HepG2 (cell line): ENCODE data around the gene AGO4.

Source experiments
- EP300 ChIP-seq, 3 experiments: sonication (generic) in 1 of 3; formaldehyde crosslinking in 1 of 3; IDR thresholded peaks; 2 replicates each; pipeline versions ENCODE4 v1.5.1 to v1.6.1; 2011 to 2020; ENCODE audit warnings: low read depth in 2 of 3, low read length in 2 of 3, borderline replicate concordance in 1 of 3, improper control_type of control experiment in 1 of 3, mild to moderate bottlenecking in 1 of 3, missing genetic modification reagents in 1 of 3, moderate library complexity in 1 of 3
- REXO4 ChIP-seq: sonication (generic); formaldehyde crosslinking; IDR thresholded peaks from 2 replicates; pipeline ENCODE4 v1.8.0; 2022; ENCODE audit warnings: missing genetic modification reagents, mild to moderate bottlenecking, borderline replicate concordance
- ZNF709 ChIP-seq: sonication (generic); formaldehyde crosslinking; IDR thresholded peaks from 2 replicates; pipeline ENCODE4 v1.5.0; 2020; ENCODE audit warnings: mild to moderate bottlenecking, missing genetic modification reagents

DNA sequence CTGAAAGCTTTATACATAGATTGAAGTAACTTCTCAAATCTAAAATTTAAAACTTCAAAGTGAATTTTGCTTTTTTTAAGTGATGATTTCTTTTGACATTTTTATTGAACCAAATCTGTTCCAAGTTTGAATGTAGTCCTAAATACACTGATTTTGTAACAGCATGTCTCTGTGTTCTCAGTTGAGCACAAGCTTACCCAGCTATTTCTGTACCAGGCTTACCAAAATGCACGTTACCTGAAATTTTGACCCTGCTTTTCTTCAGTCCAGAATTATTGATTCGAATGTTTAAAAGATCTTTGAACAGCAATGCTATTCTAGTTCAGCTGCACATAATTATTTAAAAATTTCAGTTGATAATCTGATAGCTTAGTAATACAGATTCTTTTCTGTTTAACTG is 25.6 kb downstream of the AGO4 start:
- no peak for TF ChIP-seq EP300 (IDR thresholded peaks at IDR 0.05; ENCODE audit: low read depth in 2 of 2, low read length in 2 of 2)
- TF ChIP-seq EP300 (CRISPR knock-in tag; IDR thresholded peaks at IDR 0.05; ENCODE audit: borderline replicate concordance) = no peak
- TF ChIP-seq ZNF709 (CRISPR knock-in tag) = no peak
- TF ChIP-seq REXO4 = no peak
